ENCODE measurements around the gene HOXB1. TPM values are rescaled to one million over a fixed set of nuclear protein-coding genes. Genes with fewer than 3 reads are reported as not detected.
"Not testable (repeated sequence)": the region's sequence is repeated elsewhere in the genome, so short reads cannot be mapped to it uniquely, and the experiment has no call there.

Gene HOXB1
- total and polyA plus RNA-seq, 2 of the 8 experiments (the other 6 are each of a cell fraction or from before 2014, with no cell fraction given) = not detected

DNA sequence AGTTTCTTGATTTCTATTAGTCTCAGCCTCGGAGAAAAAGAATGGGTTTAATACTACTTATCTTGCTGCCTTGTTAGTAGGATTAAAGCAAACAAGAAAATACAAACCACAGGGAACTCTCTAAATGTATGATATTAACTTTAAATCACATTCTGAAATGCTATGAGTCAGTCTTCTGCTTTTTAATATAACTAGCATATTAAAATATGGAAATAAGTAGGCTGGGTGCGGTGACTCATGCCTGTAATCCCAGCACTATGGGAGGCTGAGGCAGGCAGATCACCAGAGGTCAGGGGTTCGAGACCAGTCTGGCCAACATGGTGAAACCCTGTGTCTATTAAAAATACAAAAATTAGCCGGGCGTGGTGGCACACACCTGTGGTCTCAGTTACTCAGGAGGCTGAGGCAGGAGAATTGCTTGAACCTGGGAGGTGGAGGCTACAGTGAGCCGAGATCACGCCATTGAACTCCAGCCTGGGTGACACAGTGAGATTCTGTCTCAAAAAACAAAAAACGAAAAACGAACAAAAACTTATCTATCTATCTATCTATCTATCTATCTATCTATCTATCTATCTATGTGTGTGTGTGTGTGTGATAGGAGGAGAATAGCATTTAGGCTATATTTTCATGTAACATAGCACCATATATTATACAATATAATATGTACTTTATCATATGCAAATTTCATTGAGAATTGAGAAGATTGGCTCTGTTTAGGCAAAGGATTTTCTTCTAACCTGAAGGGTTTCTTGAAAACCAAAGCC, 5.2 kb upstream of the HOXB1 start:
- H3K36me3 ChIP-seq (ENCODE audit: control insufficient read depth in 2 of 4, insufficient read depth in 4 of 4, low read length in 3 of 4); H3K23ac ChIP-seq (ENCODE audit: insufficient read length); H4K8ac ChIP-seq (ENCODE audit: extremely low read depth, insufficient read depth, low read length); H3K56ac ChIP-seq (replicated peaks; ENCODE audit: insufficient read length, low read depth, low read length); H2BK12ac ChIP-seq (ENCODE audit: low read depth, low read length); H3K4me1 ChIP-seq (replicated peaks in 1 of 4; ENCODE audit: control insufficient read depth in 3 of 4, insufficient read depth in 4 of 4, low read length in 3 of 4); H2AK5ac ChIP-seq (ENCODE audit: low read depth, low read length); POLR2A ChIA-PET (ENCODE audit: partially characterized antibody); H3K14ac ChIP-seq (ENCODE audit: insufficient read length); H2BK15ac ChIP-seq (ENCODE audit: low read length); H2BK20ac ChIP-seq (ENCODE audit: low read length); H2AFZ ChIP-seq (ENCODE audit: low read length); H2BK5ac ChIP-seq (ENCODE audit: low read depth, low read length); H3K9ac ChIP-seq (replicated peaks in 1 of 4; ENCODE audit: extremely low read depth in 1 of 4, low read depth in 3 of 4, low read length in 3 of 4); H3K4ac ChIP-seq (replicated peaks; ENCODE audit: insufficient read length, low read depth, low read length); H3K79me1 ChIP-seq (ENCODE audit: low read depth, low read length); H3K4me2 ChIP-seq (ENCODE audit: insufficient read depth in 1 of 2, low read depth in 2 of 2, low read length in 2 of 2); H4K91ac ChIP-seq (replicated peaks; ENCODE audit: insufficient read length, low read length); FAIRE-seq; H4K20me1 ChIP-seq (replicated peaks in 1 of 2; ENCODE audit: control insufficient read depth in 1 of 2, insufficient read depth in 2 of 2, low read length in 2 of 2); DNase-seq (ENCODE audit: low read depth in 1 of 2, low spot score in 2 of 2); H2BK120ac ChIP-seq (replicated peaks; ENCODE audit: low read depth, low read length); H3K27ac ChIP-seq (ENCODE audit: low read depth, low read length); H4K5ac ChIP-seq (ENCODE audit: insufficient read length, low read depth, low read length); H3K18ac ChIP-seq (ENCODE audit: extremely low read depth, low read length); H3K9me3 ChIP-seq (ENCODE audit: insufficient read depth in 2 of 2, low read depth in 1 of 2, low read length in 1 of 2); H3K23me2 ChIP-seq (ENCODE audit: low read depth, low read length); H3K79me2 ChIP-seq (ENCODE audit: control insufficient read depth in 1 of 2, insufficient read depth in 2 of 2, low read length in 2 of 2); H3K4me3 ChIP-seq (ENCODE audit: extremely low read depth in 1 of 4, insufficient read depth in 2 of 4, low read depth in 3 of 4, low read length in 4 of 4): not testable (repeated sequence)
- WGBS, 2 experiments (ENCODE audit: extremely low coverage in 1 of 2, insufficient coverage in 1 of 2, insufficient read length in 1 of 2, insufficient replicate concordance in 2 of 2, low coverage in 1 of 2, low lambda C conversion rate in 2 of 2, missing lambda C conversion rate in 1 of 2) = 94 to 100% methylated on average over 1 to 9 of the region's 9 CpGs
- CTCF ChIA-PET (ENCODE audit: partially characterized antibody) = interaction anchor here (0.7 to 0.8 kb wide), 2 partner anchors 25 to 83 kb away, joined by 3 read pairs; no protein-coding TSS in a partner anchor
- H3K27me3 ChIP-seq (replicated peaks in 1 of 4; ENCODE audit: control insufficient read depth in 3 of 4, extremely low read depth in 1 of 4, insufficient read depth in 3 of 4, low read length in 3 of 4) = peaks cover 34 to 60% (median 57%) of the 10 kb centered on the region in 4 experiments
